ENCODE results near the gene PSTPIP1.

The PSTPIP1 gene

GRCh38 chr15:77042955-77043920 is 48.3 kb downstream of the PSTPIP1 start:
- no peak for DNase-seq (ENCODE audit: low read depth in 2 of 2)

GRCh38 chr15:77044228-77045042 is 49.5 kb downstream of the PSTPIP1 start:
- DNase-seq (ENCODE audit: low read depth in 2 of 2) = no peak

GRCh38 chr15:77045985-77046384 is 51.1 kb downstream of the PSTPIP1 start:
- no peak for DNase-seq (ENCODE audit: low read depth in 2 of 2)

- no peak for DNase-seq (ENCODE audit: low read depth in 2 of 2)
Observed at GRCh38 chr15:77046704-77047412, 51.9 kb downstream of the PSTPIP1 start.

- DNase-seq (ENCODE audit: low read depth in 2 of 2) = no peak
Observed at GRCh38 chr15:77048135-77048876, 53.4 kb downstream of the PSTPIP1 start.

GRCh38 chr15:77052556-77052955 is 57.6 kb downstream of the PSTPIP1 start:
- no peak for DNase-seq (ENCODE audit: low read depth in 2 of 2)

GRCh38 chr15:77053709-77054108 is 58.8 kb downstream of the PSTPIP1 start:
- no peak for DNase-seq (ENCODE audit: low read depth in 2 of 2)

- DNase-seq (ENCODE audit: low read depth in 2 of 2) = no peak
Observed at GRCh38 chr15:77057072-77057471, 62.1 kb downstream of the PSTPIP1 start.

- no peak for DNase-seq (ENCODE audit: low read depth in 2 of 2)
Observed at GRCh38 chr15:77057685-77058084, 62.8 kb downstream of the PSTPIP1 start.

- no peak for DNase-seq (ENCODE audit: low read depth in 2 of 2)
Observed at GRCh38 chr15:77058468-77058867, 63.5 kb downstream of the PSTPIP1 start.

- no peak for DNase-seq (ENCODE audit: low read depth in 2 of 2)
Observed at GRCh38 chr15:77059786-77060361, 64.9 kb downstream of the PSTPIP1 start.

- no peak for DNase-seq (ENCODE audit: low read depth in 2 of 2)
Observed at GRCh38 chr15:77060546-77060945, 65.6 kb downstream of the PSTPIP1 start.

- no peak for DNase-seq (ENCODE audit: low read depth in 2 of 2)
Observed at GRCh38 chr15:77063249-77063648, 68.3 kb downstream of the PSTPIP1 start.

- no peak for DNase-seq (ENCODE audit: low read depth in 2 of 2)
Observed at GRCh38 chr15:77064063-77064462, 69.1 kb downstream of the PSTPIP1 start.

- DNase-seq (ENCODE audit: low read depth in 2 of 2) = no peak
Observed at GRCh38 chr15:77064539-77065308, 69.8 kb downstream of the PSTPIP1 start.

GRCh38 chr15:77066971-77067690 is 72.2 kb downstream of the PSTPIP1 start:
- DNase-seq (ENCODE audit: low read depth in 2 of 2) = no peak

GRCh38 chr15:77067691-77068367 is 72.9 kb downstream of the PSTPIP1 start:
- no peak for DNase-seq (ENCODE audit: low read depth in 2 of 2)

- no peak for DNase-seq (ENCODE audit: low read depth in 2 of 2)
Observed at GRCh38 chr15:77068633-77069032, 73.7 kb downstream of the PSTPIP1 start.

Data from activated CD4-positive, alpha-beta T cell treated with anti-CD3 and anti-CD28 coated beads for 24 hours (primary cell).